AG09309 (cell line): ENCODE results near the gene GPBP1.

ENCODE experiments used
- DNase-seq: peaks from one replicate; pipeline ENCODE4 v3.0.0-alpha.2; 2010; ENCODE audit warnings: low read depth
- H3K4me3 ChIP-seq: 2 replicates; pipeline ENCODE4 v1.5.1; 2011; ENCODE audit warnings: mild to moderate bottlenecking, low read depth, low read length, moderate library complexity; ENCODE audit not compliant: control insufficient read depth
- CTCF ChIP-seq: IDR thresholded peaks from 2 replicates; pipeline ENCODE4 v1.5.1; 2011; ENCODE audit warnings: mild to moderate bottlenecking, low read depth, low read length, inconsistent platforms; ENCODE audit not compliant: insufficient read depth, control insufficient read depth; ENCODE audit errors: missing control alignments

The GPBP1 gene

GRCh38 chr5:57194653-57195052 lies 20.8 kb downstream of the GPBP1 start:
- no peak for TF ChIP-seq CTCF
- no peak overlapping the region for H3K4me3 ChIP-seq
- no peak for DNase-seq

- DNase-seq, result no peak
- H3K4me3 ChIP-seq, result no peak overlapping the region
- TF ChIP-seq CTCF, result no peak
These were observed 21.2 kb downstream of the GPBP1 start for GRCh38 chr5:57195060-57195459.

- no peak for DNase-seq
- no peak for TF ChIP-seq CTCF
- H3K4me3 ChIP-seq, result no peak overlapping the region
These were observed 26.0 kb downstream of the GPBP1 start for GRCh38 chr5:57199866-57200265.

- TF ChIP-seq CTCF, result no peak
- DNase-seq, result no peak
- no peak overlapping the region for H3K4me3 ChIP-seq
These were observed 29.0 kb downstream of the GPBP1 start for GRCh38 chr5:57202811-57203210.

GRCh38 chr5:57207007-57207653 lies 33.3 kb downstream of the GPBP1 start:
- no peak overlapping the region for H3K4me3 ChIP-seq
- TF ChIP-seq CTCF, result no peak
- no peak for DNase-seq

- no peak for DNase-seq
- no peak overlapping the region for H3K4me3 ChIP-seq
These were observed 33.8 kb downstream of the GPBP1 start for GRCh38 chr5:57207681-57208080.

More at GRCh38 chr5:57207681-57208080, 33.8 kb downstream of the GPBP1 start:
- no peak for TF ChIP-seq CTCF
